Measurements from ENCODE around the gene NUP43.
"Not testable (repeated sequence)": the region's sequence is repeated elsewhere in the genome, so short reads cannot be mapped to it uniquely, and the experiment has no call there.

The NUP43 gene

DNA sequence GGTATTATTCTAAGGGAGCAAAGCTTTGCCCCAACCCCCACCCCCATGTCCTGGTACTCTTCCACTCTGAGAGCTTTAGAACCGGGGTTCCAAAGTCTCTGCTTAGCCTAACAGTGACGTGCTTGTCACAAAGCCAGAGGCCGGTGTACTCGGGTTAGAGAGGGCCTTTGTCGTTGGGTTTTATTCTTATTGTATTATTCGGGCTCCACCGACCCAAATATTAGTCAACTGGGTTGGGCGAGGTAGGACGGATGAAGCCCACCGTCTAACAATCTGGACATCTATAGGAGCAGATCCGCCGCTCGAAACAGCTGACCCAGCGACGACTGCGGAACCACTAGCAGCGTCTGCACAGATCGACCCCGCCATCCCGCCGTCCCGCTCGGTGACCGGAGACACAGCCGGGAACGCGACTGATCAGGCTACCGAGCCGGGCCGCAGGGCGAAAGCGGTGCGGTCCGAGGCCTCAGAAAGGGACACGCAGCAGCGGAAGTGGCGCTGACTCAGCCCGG lies 2.8 kb upstream of the NUP43 start:
- not testable (repeated sequence) for DNase-seq (ENCODE audit: low read depth, low spot score)

DNA sequence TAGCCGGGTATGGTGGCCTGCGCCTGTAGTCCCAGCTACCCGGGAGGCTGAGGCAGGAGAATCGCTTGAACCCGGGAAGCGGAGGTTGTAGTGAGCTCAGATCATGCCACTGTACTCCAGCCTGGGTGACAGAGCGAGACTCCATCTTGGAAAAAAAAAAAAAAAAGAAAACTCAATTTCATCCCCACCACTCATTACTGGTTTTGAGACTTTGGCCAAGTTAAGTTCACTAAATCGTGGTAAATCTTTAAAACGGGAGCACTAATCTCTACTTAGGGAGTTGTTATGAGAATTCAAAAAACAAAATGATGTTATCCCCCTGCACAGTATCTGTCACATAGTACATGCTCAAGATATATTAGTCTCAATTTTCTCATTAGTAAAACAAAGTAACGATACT lies 1.1 kb downstream of the NUP43 start:
- DNase-seq (ENCODE audit: low read depth, low spot score), result not testable (repeated sequence)

DNA sequence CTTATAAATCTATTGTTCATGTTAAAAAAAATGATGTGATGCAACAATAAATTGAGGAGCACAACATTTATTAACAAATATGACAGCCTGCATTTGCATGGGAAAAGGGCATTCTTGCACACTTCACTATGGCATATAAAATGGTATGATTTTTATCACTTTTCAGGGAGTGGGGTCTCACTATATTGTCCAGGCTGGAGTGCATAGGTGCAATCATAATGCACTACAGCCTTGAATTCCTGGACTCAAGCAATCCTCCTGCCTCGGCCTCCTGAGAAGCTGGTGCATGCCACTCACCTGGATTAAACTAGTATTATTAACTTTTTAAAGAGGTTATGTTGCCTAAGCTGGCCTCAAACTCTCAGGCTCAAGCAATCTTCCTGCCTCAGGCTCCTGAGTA lies 11.4 kb downstream of the NUP43 start:
- no peak for DNase-seq (ENCODE audit: low read depth, low spot score)

DNA sequence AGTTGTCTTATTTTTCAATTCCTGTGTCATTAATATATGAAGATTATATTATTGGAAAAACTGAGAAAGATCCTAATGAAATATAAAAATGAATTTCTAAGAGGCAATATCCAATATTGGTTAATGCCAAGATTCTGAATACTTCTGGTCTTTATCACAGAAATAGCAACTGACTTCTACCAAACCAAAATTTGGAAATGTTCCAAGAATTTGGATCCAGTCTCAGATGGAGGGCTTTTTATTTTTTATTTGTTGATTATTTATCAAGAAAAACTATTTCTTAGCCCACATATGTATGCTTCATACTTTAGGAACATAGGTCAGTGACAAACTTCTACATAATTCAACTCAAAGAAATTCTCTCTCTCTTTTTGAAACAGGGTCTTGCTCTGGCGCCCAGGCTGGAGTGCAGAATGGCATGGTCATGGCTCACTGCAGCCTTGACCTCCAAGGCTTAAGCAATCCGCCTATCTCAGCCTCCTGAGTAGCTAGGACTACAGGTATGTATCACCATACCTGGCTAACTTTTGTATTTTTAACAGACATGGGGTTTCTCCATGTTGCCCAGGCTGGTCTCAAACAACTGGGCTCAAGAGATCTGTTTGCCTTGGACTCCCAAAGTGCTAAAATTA lies 13.1 kb downstream of the NUP43 start:
- DNase-seq (ENCODE audit: low read depth, low spot score), result no peak

DNA sequence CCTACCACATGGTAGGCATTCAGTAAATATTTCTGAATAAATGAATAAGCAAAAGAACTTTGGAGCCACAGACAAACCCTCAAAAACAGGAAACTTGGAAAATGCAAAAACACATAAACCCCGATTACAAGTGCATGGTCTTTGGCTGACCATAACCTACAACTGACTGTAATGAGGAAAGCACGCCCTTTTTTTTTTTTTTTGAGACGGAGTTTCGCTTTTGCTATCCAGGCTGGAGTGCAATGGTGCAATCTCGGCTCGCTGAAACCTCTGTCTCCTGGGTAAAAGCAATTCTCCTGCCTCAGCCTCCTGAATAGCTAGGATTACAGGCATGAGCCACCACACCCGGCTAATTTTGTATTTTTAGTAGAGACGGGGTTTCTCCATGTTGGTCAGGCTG lies 16.5 kb downstream of the NUP43 start:
- no peak for DNase-seq (ENCODE audit: low read depth, low spot score)

DNA sequence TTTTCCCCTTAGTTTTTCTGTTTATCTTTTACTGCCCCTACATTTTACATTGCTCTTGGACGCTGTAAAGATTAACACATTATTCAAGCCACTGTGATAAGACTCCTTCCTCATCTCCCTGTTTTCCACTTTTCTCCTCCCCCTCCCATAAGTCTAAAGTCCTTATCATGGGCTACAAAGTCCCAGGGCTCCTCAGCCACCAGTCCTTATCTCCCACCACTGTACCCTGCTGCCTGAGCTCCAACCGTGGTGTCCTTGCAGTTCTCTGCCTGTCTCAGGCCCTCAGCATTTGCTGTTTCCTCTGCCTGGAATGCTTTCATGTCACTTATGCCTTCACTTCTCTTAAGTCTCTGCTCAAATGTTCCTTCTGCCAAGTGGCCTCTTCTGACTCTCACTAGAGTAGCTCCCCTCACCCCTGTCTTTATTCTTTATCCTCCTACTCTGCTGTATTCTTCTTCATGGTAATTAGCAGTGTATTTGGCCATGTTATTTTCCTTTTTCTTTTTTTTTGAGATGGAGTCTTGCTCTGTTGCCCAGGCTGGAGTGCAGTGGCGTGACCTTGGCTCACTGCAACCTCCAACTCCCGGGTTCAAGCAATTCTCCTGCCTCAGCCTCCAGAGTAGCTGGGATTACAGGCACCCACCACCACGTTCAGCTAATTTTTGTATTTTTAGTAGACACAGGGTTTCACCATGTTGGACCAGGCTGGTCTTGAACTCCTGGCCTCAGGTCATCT lies 17.7 kb downstream of the NUP43 start:
- no peak for DNase-seq (ENCODE audit: low read depth, low spot score)

DNA sequence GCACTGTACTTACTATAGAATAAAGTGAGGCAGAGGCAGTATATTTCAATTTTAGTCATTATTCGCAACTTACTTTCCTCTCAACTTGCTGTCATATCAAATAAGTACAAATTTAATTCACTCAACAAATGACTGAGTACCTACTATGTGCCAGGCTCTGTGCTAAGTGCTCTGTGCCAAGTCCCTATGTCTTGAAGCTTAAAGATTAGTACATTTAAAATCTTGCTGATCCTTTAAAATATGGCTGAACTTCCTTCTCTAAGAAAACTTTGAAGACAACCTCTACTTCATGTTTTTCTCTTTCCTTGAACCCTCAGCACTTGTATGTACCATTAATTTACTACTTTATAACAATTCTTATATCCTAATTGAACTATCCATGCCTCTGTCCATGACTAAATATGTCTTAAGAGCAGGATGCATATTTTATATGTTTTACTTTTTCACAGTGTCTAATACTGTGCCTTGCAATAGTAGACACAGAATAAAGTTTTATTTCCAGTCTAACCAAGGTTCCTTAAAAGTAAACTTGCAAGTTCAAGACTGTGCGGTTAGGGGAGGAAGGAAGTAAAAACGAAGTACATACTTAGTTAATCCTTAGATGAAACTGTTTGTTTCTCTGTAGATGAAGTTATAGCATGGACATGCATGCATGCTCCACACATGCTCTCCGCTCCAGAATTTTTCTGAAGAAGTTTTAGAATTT lies 18.4 kb downstream of the NUP43 start:
- no peak for DNase-seq (ENCODE audit: low read depth, low spot score)

DNA sequence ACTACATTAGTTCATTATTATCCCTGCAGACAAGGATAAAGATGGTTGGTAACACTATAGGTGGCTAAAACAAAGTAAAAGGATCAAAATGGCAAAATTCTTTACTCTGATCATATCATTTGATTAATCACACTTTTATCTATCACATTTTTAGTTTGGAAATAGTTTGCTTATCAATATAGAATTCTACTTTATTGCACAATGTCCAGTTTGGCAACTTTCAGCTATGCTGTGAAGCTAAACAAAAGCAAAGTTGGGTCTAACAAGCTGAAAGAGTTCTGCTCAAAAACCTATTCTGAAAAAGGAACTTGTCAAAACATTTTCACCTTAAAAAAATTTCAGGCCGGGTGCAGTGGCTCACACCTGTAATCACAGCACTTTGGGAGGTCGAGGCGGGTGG lies 20.5 kb downstream of the NUP43 start:
- DNase-seq (ENCODE audit: low read depth, low spot score), result no peak

DNA sequence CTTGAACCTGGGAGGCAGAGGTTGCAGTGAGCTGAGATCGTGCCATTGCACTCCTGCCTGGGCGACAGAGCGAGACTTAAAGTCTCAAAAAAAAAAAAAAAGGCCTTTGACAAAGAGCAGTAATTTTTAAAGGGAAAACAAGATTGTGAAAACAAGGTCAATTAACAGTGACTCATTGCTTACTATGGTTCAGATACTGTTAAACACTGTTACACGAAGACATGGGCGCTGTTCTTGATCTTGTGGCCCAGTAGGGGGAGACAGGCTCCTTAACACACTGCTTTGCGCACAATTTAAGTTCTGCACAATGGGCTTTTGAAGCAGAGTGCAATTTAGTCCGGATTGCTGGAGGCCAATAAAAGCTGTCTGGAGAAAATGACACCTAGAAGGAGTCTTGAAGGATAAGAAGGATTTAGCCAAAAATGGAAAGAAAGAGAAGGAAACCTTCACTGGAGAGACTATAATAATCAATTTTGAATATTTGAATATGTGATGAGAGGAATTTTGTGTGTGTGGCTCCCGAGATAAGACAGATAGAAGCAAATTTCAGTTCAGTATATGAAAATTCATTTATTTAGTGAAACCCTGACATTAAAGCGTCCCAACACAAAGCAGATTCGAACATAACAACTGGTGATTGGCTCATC lies 22.4 kb downstream of the NUP43 start:
- no peak for DNase-seq (ENCODE audit: low read depth, low spot score)

DNA sequence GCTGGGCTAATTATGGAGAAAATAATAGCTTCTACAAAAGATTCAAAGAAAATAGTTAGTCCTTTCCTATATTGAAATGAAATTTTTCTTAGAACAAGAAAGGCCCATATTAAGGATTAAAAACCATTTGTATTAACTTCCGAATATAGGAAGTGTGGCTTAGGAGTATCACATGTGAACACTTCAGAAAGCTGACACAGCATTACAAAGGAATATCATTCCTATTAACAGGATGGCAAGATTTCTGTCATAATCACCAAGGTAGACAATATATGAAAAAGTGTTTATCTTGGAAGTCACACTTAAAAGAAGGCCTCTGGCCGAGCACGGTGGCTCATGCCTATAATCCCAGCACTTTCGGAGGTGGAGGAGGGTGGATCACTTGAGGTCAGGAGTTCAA lies 23.1 kb downstream of the NUP43 start:
- no peak for DNase-seq (ENCODE audit: low read depth, low spot score)

DNA sequence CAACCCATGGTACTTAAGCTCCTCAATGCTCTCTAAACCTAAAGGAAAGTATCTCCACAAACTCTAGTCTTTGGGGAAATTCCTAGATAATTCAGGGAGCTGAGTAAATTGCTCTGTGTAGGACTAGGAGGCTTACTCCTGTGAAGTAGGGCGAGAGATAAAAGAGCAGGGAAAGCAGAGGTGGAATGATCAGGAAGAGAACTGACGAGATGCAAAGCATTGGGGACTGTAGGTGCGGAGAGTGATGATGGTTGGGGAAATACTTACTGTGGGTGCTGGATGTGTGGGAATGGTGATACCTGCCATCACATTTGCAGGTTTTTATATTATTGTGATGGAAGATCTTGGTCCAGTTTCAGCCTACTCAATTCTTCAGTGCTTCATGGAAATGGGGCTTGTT lies 26.8 kb downstream of the NUP43 start:
- DNase-seq (ENCODE audit: low read depth, low spot score), result no peak

DNA sequence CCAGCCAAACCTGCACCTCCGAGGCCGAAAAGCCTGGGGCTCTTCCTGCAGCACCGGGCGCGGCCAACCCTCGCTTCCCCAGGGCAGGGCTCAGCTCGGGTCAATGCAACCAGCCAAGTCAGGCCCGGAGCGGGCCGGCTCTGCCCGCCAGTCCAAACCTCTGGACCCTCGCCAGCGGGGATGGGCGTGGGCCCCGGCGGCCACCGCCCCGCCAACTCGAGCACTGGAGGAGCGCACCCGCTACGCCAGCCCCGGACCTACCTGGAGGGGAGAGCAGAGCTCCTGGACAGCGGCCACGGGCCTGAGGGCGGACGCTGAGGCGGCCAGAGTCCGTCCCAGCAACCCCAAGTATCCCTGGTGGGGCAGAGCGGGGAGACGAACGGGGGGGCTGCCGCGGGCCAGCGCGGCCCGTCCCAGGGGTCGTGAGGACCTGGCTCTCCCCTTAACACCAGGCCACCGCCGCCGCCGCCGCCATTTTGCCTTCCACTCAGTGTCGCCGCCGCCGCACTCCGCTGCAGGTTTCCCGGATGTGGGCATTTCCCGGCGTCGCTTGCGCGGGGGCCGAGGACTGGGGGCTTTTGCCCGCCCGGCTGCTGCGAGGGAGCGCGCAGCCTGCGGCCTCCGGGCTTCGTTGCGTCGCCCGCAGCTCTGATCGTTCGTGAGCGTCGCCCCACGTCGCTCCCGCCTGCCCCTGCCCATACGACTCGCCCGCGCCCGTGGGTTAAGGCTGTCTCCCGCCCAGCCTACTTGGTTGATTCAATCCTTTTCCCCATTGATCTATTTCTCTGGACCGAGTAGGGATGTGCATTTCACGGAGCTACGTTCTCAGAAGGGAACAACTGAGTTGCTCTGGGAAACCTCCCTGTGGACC lies 28.5 kb downstream of the NUP43 start, which contains the start of gene LATS1:
TSS of gene LATS1 (minus strand) at position 514 of the 871 bp plus-strand sequence. CDS start 15,975 bp downstream, outside the sequence.
- peak; percentile 27 for DNase-seq (ENCODE audit: low read depth, low spot score)

DNA sequence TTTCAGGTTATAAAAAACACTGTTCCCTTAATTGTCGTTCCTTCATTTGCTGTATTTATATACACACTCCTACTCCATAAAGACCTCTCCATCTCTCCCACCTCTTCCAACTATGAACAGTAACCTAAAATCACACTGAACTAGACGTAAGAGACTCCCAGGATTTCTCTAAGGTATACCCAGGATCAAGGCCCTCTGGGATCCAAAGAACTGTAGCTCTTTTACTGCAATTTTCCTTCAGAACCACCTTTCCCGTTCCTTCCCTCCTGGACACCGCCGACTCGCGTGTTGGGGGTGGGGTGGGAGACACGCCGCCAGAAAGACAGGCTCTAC lies 29.1 kb downstream of the NUP43 start:
- DNase-seq (ENCODE audit: low read depth, low spot score), result no peak

DNA sequence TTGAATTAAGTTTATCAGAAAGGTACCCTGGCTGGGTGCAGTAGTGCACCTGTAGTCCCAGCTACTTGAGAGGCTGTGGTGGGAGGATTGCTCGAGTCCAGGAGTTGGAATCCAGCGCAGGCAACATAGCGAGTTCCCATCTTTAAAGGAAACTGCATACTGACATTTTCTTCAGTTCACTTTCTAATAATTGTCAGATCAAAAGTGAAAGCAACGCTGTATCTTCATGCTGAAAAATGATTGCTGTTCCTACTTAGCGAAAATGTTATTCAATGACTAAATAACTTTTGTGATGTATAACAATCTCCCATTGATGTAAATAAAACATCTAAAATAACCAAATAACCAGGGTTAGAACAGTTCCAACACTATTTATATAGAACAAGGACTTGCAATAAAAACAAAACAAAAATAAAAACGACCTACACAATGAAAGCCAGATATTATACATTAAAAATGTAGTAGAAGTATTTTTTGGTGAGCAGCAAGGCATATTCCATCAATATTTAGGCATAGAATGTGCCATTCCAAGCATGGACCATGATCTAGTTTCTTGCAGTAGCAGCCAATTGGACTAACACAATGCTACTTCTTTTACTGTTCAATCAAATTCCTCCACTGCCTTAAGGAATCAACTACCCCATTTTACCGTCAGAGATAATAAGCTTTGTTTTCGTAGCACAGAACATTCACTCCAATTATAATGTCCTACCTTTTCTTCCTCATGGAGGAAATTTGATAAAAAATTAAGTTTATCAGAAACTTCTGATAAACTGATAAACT lies 30.0 kb downstream of the NUP43 start:
- DNase-seq (ENCODE audit: low read depth, low spot score), result no peak

DNA sequence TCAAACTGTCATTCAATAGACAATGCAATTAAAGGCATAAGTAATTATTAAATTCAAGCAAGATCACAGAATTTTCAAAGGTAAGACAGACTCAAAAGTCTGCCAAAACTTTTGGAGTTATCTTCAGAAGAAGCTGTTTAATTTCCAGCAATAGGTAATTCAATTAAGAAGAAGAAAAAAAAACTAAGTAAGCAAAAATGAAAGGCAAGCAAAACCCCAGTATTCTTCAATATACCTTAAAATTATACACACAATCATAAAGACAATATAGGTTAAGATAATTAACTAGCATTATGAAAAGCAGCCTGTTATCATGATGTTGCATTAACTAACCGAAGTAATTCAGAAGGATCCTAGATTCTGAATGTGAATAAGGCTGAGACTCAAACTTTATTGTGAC lies 31.9 kb downstream of the NUP43 start:
- no peak for DNase-seq (ENCODE audit: low read depth, low spot score)

DNA sequence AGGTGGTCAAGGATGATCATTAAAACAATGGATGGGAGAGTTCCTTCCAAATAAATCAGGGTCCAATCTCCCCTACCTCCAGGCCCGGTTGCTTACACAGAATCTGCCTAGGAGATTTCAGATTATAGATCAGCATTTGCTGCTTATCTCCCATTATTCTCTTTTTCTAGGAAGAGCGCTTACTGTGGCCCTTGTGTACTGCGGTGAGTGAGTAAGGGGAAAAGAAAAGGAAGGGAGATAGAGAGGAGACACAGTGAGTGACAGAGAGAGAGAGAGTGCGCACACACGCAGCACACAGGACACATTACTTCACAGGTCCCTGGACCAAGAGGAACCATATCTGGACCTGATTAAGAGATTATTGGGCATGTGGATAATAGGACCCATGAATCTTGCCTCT lies 34.6 kb downstream of the NUP43 start:
- no peak for DNase-seq (ENCODE audit: low read depth, low spot score)

DNA sequence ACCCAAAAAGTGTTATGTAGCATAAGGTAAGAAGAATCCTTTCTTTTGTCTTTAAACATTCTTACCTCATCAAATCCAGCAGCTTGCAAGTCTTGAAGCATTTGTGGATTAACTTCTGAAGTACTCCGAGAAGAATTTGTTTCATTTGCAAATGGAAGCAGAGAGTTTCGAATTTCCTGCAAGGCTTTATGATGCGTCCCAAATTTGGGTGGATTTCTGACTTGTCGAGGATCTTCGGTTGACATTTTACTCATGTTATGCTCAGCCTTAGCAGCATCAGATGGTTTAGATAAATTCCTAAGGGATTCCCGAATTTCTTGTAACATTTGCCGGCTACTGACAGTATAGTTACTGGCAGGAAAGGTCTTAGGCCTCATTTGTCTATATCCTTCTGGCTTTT lies 44.6 kb downstream of the NUP43 start:
- no peak for DNase-seq (ENCODE audit: low read depth, low spot score)

DNA sequence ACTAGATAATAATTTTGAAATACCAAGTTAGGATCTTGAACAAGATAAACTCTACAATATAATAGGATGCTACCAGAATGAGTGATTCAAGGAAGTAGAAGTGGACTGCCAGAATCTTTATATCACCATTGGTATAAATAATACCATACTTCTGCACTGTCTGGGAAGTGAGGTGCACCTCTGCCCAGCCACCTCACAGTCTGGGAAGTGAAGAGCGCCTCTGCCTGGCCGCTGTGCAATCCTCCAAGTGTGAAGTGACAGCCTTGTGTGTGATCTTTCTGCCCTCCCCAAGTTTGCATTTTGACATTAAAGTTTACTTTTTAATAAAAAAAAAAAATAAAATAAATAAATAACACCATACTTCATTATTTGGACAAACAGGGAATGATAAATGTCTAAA lies 47.2 kb downstream of the NUP43 start:
- DNase-seq (ENCODE audit: low read depth, low spot score), result no peak

DNA sequence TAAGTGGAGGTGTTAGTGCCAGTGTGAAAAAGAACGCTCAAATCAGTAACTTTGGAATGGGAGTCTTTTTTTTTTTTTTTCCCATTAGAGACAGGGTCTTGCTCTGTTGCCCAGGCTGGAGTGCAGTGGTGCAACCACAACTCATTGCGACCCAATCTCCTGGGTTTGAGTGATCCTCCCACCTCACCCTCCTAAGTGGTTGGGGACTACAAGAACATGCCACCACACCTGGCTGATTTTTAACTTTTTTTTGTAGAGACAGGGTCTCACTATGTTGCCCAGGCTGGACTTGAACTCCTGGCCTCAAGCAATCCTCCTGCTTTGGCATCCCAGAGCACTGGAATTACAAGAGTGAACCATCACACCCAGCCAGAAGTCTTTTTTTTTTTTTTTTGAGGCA lies 48.2 kb downstream of the NUP43 start:
- DNase-seq (ENCODE audit: low read depth, low spot score), result no peak

DNA sequence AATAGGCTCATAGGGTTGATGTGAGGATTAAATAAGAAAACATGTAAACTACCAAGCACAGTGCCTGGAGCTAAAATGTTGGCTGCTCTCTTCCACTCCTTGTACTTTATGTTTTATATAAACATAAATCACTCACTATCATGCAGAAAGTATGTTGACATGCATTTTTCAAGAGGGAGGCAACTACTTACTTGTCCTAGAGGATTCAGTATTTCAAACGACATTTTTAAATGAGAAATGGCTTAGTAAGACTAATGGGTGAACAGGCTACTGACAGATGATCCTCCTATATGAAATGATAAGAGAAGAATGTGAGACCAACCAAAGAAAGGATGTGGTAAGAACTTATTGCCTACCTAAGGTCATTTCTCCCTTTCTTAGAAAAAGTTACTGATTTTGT lies 49.4 kb downstream of the NUP43 start:
- DNase-seq (ENCODE audit: low read depth, low spot score), result no peak

DNA sequence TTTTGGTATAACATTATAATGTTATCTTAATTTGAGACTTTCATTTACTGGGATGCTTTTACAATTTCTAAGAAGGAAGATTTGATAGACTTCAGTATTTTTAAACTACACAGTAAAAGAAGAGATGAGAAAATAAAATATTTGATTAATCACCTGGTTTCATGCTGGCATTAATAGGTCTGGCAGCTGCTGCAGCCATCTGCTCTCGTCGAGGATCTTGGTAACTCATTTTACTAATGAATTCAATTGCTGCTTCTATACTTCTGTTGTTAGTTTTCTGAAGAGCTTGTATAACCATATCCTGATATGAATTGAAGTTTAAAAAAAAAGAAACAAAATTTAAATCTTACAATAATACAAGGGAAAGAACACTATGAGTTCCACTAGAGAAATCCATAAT lies 51.4 kb downstream of the NUP43 start:
- no peak for DNase-seq (ENCODE audit: low read depth, low spot score)

All from brain pericyte (primary cell).